ENCODE measurements around the gene BTF3L4. TPM values are rescaled to one million over a fixed set of nuclear protein-coding genes. Genes with fewer than 3 reads are reported as not detected.
A peak's percentile ranks its signal among the peaks of the same experiment; 100 is the strongest.

The BTF3L4 gene
- total RNA-seq, 1 donor from 2014 or later: 288 TPM

GRCh38 chr1:52057876-52058415 is 1.9 kb downstream of the BTF3L4 start:
- H3K4me3 Mint-ChIP-seq: peak overlapping the region; percentile 100
- peak overlapping the region; percentile 86 for H3K4me3 ChIP-seq
- H3K79me2 ChIP-seq (ENCODE audit: low read depth): peaks cover 90% of the 10 kb centered on the region
- H3K27me3 Mint-ChIP-seq (ENCODE audit: insufficient read depth, low read depth): peaks cover 4% of the 10 kb centered on the region
- peaks cover 30% of the 10 kb centered on the region for H3K4me1 Mint-ChIP-seq
- peaks cover 42% of the 10 kb centered on the region for H4K20me1 ChIP-seq (ENCODE audit: low read depth)
- peaks cover 13% of the 10 kb centered on the region for H3F3A ChIP-seq (ENCODE audit: low read depth)
- no peaks in the 10 kb centered on the region for H3K9me3 Mint-ChIP-seq
- H3K27me3 ChIP-seq: no peaks in the 10 kb centered on the region
- no peaks in the 10 kb centered on the region for H3K9me3 ChIP-seq (ENCODE audit: low read depth)
- H3K36me3 ChIP-seq: peaks cover 5% of the 10 kb centered on the region
- H3K4me2 ChIP-seq: peak overlapping the region; percentile 95
- H3K36me3 Mint-ChIP-seq: peaks cover 13% of the 10 kb centered on the region
- H3K27ac ChIP-seq: no peak overlapping the region
- DNase-seq (ENCODE audit: low spot score): no peak
- peak overlapping the region; percentile 82 for H3K9ac ChIP-seq
- TF ChIP-seq EZH2 (IDR thresholded peaks at IDR 0.05) (no peak), CTCF (IDR thresholded peaks at IDR 0.05) (no peak), EZH2phosphoT487 (IDR thresholded peaks at IDR 0.05) (no peak)
- no peak overlapping the region for H2AFZ ChIP-seq (replicated peaks)
- H3K27ac Mint-ChIP-seq: peak overlapping the region; percentile 11
- peaks cover 20% of the 10 kb centered on the region for H3K4me1 ChIP-seq

GRCh38 chr1:52059321-52059720 is 3.2 kb downstream of the BTF3L4 start:
- peaks cover 14% of the 10 kb centered on the region for H3K36me3 Mint-ChIP-seq
- no peak overlapping the region for H3K4me3 Mint-ChIP-seq
- no peak overlapping the region for H3K4me2 ChIP-seq
- peaks cover 4% of the 10 kb centered on the region for H3K27me3 Mint-ChIP-seq (ENCODE audit: insufficient read depth, low read depth)
- H3K9ac ChIP-seq: no peak overlapping the region
- no peaks in the 10 kb centered on the region for H3K9me3 ChIP-seq (ENCODE audit: low read depth)
- peaks cover 46% of the 10 kb centered on the region for H4K20me1 ChIP-seq (ENCODE audit: low read depth)
- peaks cover 90% of the 10 kb centered on the region for H3K79me2 ChIP-seq (ENCODE audit: low read depth)
- H3K4me1 ChIP-seq: peaks cover 15% of the 10 kb centered on the region
- no peak for DNase-seq (ENCODE audit: low spot score)
- peaks cover 10% of the 10 kb centered on the region for H3K36me3 ChIP-seq
- no peak overlapping the region for H3K4me3 ChIP-seq
- peaks cover 22% of the 10 kb centered on the region for H3K4me1 Mint-ChIP-seq
- H3K27ac Mint-ChIP-seq: no peak overlapping the region
- H3F3A ChIP-seq (ENCODE audit: low read depth): peaks cover 13% of the 10 kb centered on the region
- TF ChIP-seq EZH2phosphoT487 (IDR thresholded peaks at IDR 0.05): no peak
- TF ChIP-seq CTCF (IDR thresholded peaks at IDR 0.05): no peak
- no peak for TF ChIP-seq EZH2 (IDR thresholded peaks at IDR 0.05)
- no peak overlapping the region for H2AFZ ChIP-seq (replicated peaks)
- H3K27me3 ChIP-seq: no peaks in the 10 kb centered on the region
- no peak overlapping the region for H3K27ac ChIP-seq
- H3K9me3 Mint-ChIP-seq: no peaks in the 10 kb centered on the region

- H3K4me2 ChIP-seq: no peak overlapping the region
- no peak overlapping the region for H2AFZ ChIP-seq (replicated peaks)
- H3K27me3 ChIP-seq: no peaks in the 10 kb centered on the region
- peaks cover 19% of the 10 kb centered on the region for H3K4me1 Mint-ChIP-seq
- peaks cover 10% of the 10 kb centered on the region for H3F3A ChIP-seq (ENCODE audit: low read depth)
- H3K36me3 ChIP-seq: peaks cover 14% of the 10 kb centered on the region
- peaks cover 14% of the 10 kb centered on the region for H3K36me3 Mint-ChIP-seq
- peaks cover 84% of the 10 kb centered on the region for H3K79me2 ChIP-seq (ENCODE audit: low read depth)
- H3K4me3 ChIP-seq: no peak overlapping the region
- no peaks in the 10 kb centered on the region for H3K9me3 ChIP-seq (ENCODE audit: low read depth)
- H3K4me3 Mint-ChIP-seq: no peak overlapping the region
- no peak overlapping the region for H3K27ac ChIP-seq
- peaks cover 2% of the 10 kb centered on the region for H3K27me3 Mint-ChIP-seq (ENCODE audit: insufficient read depth, low read depth)
- peaks cover 42% of the 10 kb centered on the region for H4K20me1 ChIP-seq (ENCODE audit: low read depth)
- peaks cover 15% of the 10 kb centered on the region for H3K4me1 ChIP-seq
- no peaks in the 10 kb centered on the region for H3K9me3 Mint-ChIP-seq
- H3K9ac ChIP-seq: no peak overlapping the region
- no peak for DNase-seq (ENCODE audit: low spot score)
- no peak for TF ChIP-seq EZH2phosphoT487 (IDR thresholded peaks at IDR 0.05)
- no peak for TF ChIP-seq CTCF (IDR thresholded peaks at IDR 0.05)
- no peak for TF ChIP-seq EZH2 (IDR thresholded peaks at IDR 0.05)
- H3K27ac Mint-ChIP-seq: no peak overlapping the region
These were observed 3.8 kb downstream of the BTF3L4 start for GRCh38 chr1:52059888-52060287.

All from neural progenitor cell (in vitro differentiated cells).